Esophagus muscularis mucosa (tissue), 4 donors: ENCODE data around the gene ENTREP1.

ENCODE experiments used
- CTCF ChIP-seq, 3 experiments: fragments of 200-600 bp in 2 of 3; fragments of 450-650 bp in 1 of 3; sonication (generic) in 2 of 3; IDR thresholded peaks; one replicate each; pipeline ENCODE4 v1.5.1; 2017 to 2019; ENCODE audit warnings: antibody characterized with exemption in 3 of 3, mild to moderate bottlenecking in 2 of 3, moderate library complexity in 1 of 3
- EP300 ChIP-seq: sonication (generic); formaldehyde crosslinking; IDR thresholded peaks from one replicate; pipeline ENCODE4 v1.6.1; 2017; ENCODE audit warnings: antibody characterized with exemption
- POLR2AphosphoS5 ChIP-seq, 2 donors: sonication (generic); formaldehyde crosslinking; IDR thresholded peaks; one replicate each; pipeline ENCODE4 v1.6.1; 2017; ENCODE audit warnings: antibody characterized with exemption in 2 of 2

GRCh38 chr9:69420611-69421270, 95.7 kb downstream of the ENTREP1 start:
- TF ChIP-seq CTCF (IDR thresholded peaks at IDR 0.05) (no peak), POLR2AphosphoS5 (IDR thresholded peaks at IDR 0.05) (no peak), EP300 (no peak)
